Natural killer cell (primary cell): ENCODE results near the gene CCNQ. TPM values are rescaled to one million over a fixed set of nuclear protein-coding genes. Genes with fewer than 3 reads are reported as not detected.

Experiments used
- ATAC-seq, 3 donors: fragments of 150-1000 bp in 2 of 3; fragments of 200-7000 bp in 1 of 3; cut with Tn5 transposase; 1 replicate in 1 of 3; 2 replicates in 2 of 3; pipeline ENCODE4 v1.10.0; 2021; ENCODE audit warnings: mild to moderate bottlenecking in 2 of 3, moderate library complexity in 2 of 3
- DNase-seq, 2 donors: peaks; one replicate each; pipeline versions ENCODE4 v3.0.0 to v3.0.0-alpha.2; 2013 to 2021; ENCODE audit warnings: mixed read lengths in 1 of 2
- H3K27ac ChIP-seq: one replicate; pipeline ENCODE4 v1.5.1; 2013; ENCODE audit warnings: mild to moderate bottlenecking, low read length
- H3K27me3 ChIP-seq: one replicate; pipeline ENCODE4 v1.6.1; 2013; ENCODE audit warnings: low read length; ENCODE audit not compliant: control insufficient read depth, insufficient read depth
- H3K36me3 ChIP-seq: one replicate; pipeline ENCODE4 v1.6.1; 2013; ENCODE audit warnings: low read length; ENCODE audit not compliant: control insufficient read depth, insufficient read depth
- H3K4me1 ChIP-seq: one replicate; pipeline ENCODE4 v1.6.1; 2013; ENCODE audit warnings: low read length; ENCODE audit not compliant: control insufficient read depth, insufficient read depth
- H3K4me3 ChIP-seq: one replicate; pipeline ENCODE4 v1.5.1; 2013; ENCODE audit warnings: low read length
- H3K9me3 ChIP-seq: one replicate; pipeline ENCODE4 v1.6.1; 2013; ENCODE audit warnings: low read length; ENCODE audit not compliant: control insufficient read depth, insufficient read depth
- H3K27ac Mint-ChIP-seq, 2 donors: one replicate each; pipeline ENCODE4 v1.8.0; 2022; ENCODE audit warnings: mild to moderate bottlenecking in 2 of 2, mixed read lengths in 2 of 2, moderate library complexity in 1 of 2
- H3K27me3 Mint-ChIP-seq, 2 donors: one replicate each; pipeline ENCODE4 v1.8.0; 2022; ENCODE audit warnings: low read depth in 2 of 2, mixed read lengths in 2 of 2
- H3K36me3 Mint-ChIP-seq: one replicate; pipeline ENCODE4 v1.8.0; 2022; ENCODE audit warnings: mixed read lengths
- H3K4me1 Mint-ChIP-seq, 2 donors: one replicate each; pipeline ENCODE4 v1.8.0; 2022; ENCODE audit warnings: mixed read lengths in 2 of 2
- H3K4me3 Mint-ChIP-seq: one replicate; pipeline ENCODE4 v1.8.0; 2022; ENCODE audit warnings: mild to moderate bottlenecking, moderate library complexity, mixed read lengths
- H3K9me3 Mint-ChIP-seq, 2 donors: one replicate each; pipeline ENCODE4 v1.8.0; 2022; ENCODE audit warnings: mixed read lengths in 2 of 2
- CTCF ChIP-seq: fragments of 200-600 bp; IDR thresholded peaks from one replicate; pipeline ENCODE4 v1.8.0; 2022; ENCODE audit warnings: antibody characterized with exemption
- WGBS: methylation state at CpG from one replicate; pipeline ENCODE4 v1.1.7; 2013; ENCODE audit warnings: missing lambda C conversion rate; ENCODE audit not compliant: insufficient coverage; 5-methylcytosine and 5-hydroxymethylcytosine counted together
- intact Hi-C: fragments of 100-400 bp; cut with micrococcal nuclease; formaldehyde crosslinking; loops from one replicate; pipeline ENCODE4 v1.14.2; 2022
- total RNA-seq, 4 donors: library from RNA; stranded (reverse); fragments of 120-200 nt in 1 of 4; gene quantifications; one replicate each; pipeline versions ENCODE4 v1.2.3 to v1.2.4, GENCODE V29; 2013 to 2022

CCNQ gene
- total RNA-seq, 3 donors from 2014 or later (not counting 1 experiment from before 2014, with no cell fraction given) = 9.0 to 17.2 (median 12.5) TPM

GRCh38 chrX:153569475-153569874 is 29.5 kb downstream of the CCNQ start:
- no peaks in the 10 kb centered on the region for H3K27me3 Mint-ChIP-seq
- H3K36me3 Mint-ChIP-seq = no peaks in the 10 kb centered on the region
- Histone ChIP-seq H3K27me3 (no peaks in the 10 kb centered on the region), H3K36me3 (no peaks in the 10 kb centered on the region), H3K27ac (no peak overlapping the region), H3K9me3 (no peaks in the 10 kb centered on the region), H3K4me1 (no peaks in the 10 kb centered on the region), H3K4me3 (no peak overlapping the region)
- no peak for DNase-seq
- ATAC-seq = no peak
- intact Hi-C loops = no loop called here
- H3K4me3 Mint-ChIP-seq = no peak overlapping the region
- H3K27ac Mint-ChIP-seq = no peak overlapping the region
- TF ChIP-seq CTCF = no peak
- no peaks in the 10 kb centered on the region for H3K9me3 Mint-ChIP-seq
- 87% methylated on average over 8 of the region's 13 CpGs for WGBS
- H3K4me1 Mint-ChIP-seq = no peaks in the 10 kb centered on the region

- Mint-ChIP-seq H3K36me3 (no peaks in the 10 kb centered on the region), H3K4me3 (no peak overlapping the region), H3K4me1 (no peaks in the 10 kb centered on the region), H3K27ac (no peak overlapping the region), H3K9me3 (no peaks in the 10 kb centered on the region), H3K27me3 (no peaks in the 10 kb centered on the region)
- Histone ChIP-seq H3K27me3 (no peaks in the 10 kb centered on the region), H3K36me3 (no peaks in the 10 kb centered on the region), H3K4me3 (no peak overlapping the region), H3K27ac (no peak overlapping the region), H3K9me3 (no peaks in the 10 kb centered on the region), H3K4me1 (no peaks in the 10 kb centered on the region)
- DNase-seq (no peak), ATAC-seq (no peak)
- 91% methylated on average over 17 of the region's 21 CpGs for WGBS
- TF ChIP-seq CTCF = no peak
- intact Hi-C loops = no loop called here
Measured at GRCh38 chrX:153568451-153569011, 30.4 kb downstream of the CCNQ start.

- Histone ChIP-seq H3K36me3 (no peaks in the 10 kb centered on the region), H3K27ac (no peak overlapping the region), H3K27me3 (no peaks in the 10 kb centered on the region), H3K4me3 (no peak overlapping the region), H3K9me3 (no peaks in the 10 kb centered on the region), H3K4me1 (no peaks in the 10 kb centered on the region)
- Mint-ChIP-seq H3K9me3 (no peaks in the 10 kb centered on the region), H3K36me3 (no peaks in the 10 kb centered on the region), H3K4me3 (no peak overlapping the region), H3K4me1 (no peaks in the 10 kb centered on the region), H3K27me3 (no peaks in the 10 kb centered on the region), H3K27ac (no peak overlapping the region)
- TF ChIP-seq CTCF = no peak
- intact Hi-C loops = no loop called here
- no peak for ATAC-seq
- no peak for DNase-seq
- 92% methylated on average over 9 of the region's 9 CpGs for WGBS
Measured at GRCh38 chrX:153565996-153566580, 32.9 kb downstream of the CCNQ start.
